AG09309 (cell line): ENCODE results near the gene AFMID.
"Not testable (repeated sequence)": the region's sequence is repeated elsewhere in the genome, so short reads cannot be mapped to it uniquely, and the experiment has no call there.

ENCODE experiments used
- DNase-seq: peaks from one replicate; pipeline ENCODE4 v3.0.0-alpha.2; 2010; ENCODE audit warnings: low read depth
- H3K4me3 ChIP-seq: 2 replicates; pipeline ENCODE4 v1.5.1; 2011; ENCODE audit warnings: mild to moderate bottlenecking, low read depth, low read length, moderate library complexity; ENCODE audit not compliant: control insufficient read depth
- CTCF ChIP-seq: IDR thresholded peaks from 2 replicates; pipeline ENCODE4 v1.5.1; 2011; ENCODE audit warnings: mild to moderate bottlenecking, low read depth, low read length, inconsistent platforms; ENCODE audit not compliant: insufficient read depth, control insufficient read depth; ENCODE audit errors: missing control alignments

The AFMID gene, protein sequence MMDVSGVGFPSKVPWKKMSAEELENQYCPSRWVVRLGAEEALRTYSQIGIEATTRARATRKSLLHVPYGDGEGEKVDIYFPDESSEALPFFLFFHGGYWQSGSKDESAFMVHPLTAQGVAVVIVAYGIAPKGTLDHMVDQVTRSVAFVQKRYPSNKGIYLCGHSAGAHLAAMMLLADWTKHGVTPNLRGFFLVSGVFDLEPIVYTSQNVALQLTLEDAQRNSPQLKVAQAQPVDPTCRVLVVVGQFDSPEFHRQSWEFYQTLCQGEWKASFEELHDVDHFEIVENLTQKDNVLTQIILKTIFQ

GRCh38 chr17:78186692-78187595, at the start of gene AFMID, which contains the start of gene TK1:
TSS of gene AFMID (plus strand) at chr17:78187362. CDS start at chr17:78187371, 9 bp downstream.
TSS of gene TK1 (minus strand) at chr17:78187052. CDS start at chr17:78186994, 58 bp downstream.
- peak; percentile 79 for TF ChIP-seq CTCF
- DNase-seq: peak; percentile 77
- peak within 1 kb of the TSS; percentile 97 for H3K4me3 ChIP-seq

DNA sequence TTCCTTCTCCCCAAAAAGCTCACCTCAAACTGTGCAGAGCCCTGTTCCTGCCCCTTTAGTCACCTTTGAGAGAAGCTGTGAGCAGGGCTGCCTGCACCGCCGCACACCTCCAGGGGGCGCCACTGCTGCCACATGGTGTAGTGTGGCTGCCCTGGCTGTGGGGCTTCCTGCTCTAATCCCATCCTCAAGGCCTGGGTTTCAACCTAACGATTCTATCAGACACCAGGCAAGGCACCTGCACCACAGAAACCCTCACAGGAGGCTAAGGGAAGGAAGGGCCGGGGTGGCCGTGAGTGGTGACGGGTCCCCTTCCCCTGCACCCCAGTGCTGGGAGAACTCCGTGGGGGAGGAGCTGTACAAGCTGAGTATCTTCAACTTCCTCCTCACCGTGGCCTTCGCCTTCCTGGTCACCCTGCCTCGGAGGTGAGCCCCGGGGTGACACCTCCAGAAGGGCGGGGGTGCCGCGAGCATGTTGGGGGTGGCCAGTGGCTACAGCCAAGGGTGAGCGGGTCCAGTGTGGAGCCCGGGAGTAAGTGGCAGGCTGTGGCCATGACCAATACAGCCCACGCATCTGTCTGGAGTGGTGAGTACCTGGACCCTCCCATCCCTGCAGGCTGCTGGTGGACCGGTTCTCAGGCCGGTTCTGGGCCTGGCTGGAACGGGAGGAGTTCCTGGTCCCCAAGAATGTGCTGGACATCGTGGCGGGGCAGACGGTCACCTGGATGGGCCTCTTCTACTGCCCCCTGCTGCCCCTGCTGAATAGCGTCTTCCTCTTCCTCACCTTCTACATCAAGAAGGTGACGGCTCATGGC, 49.6 kb upstream of the AFMID start:
- DNase-seq: no peak
- TF ChIP-seq CTCF: peak; percentile 43
- no peak overlapping the region for H3K4me3 ChIP-seq

DNA sequence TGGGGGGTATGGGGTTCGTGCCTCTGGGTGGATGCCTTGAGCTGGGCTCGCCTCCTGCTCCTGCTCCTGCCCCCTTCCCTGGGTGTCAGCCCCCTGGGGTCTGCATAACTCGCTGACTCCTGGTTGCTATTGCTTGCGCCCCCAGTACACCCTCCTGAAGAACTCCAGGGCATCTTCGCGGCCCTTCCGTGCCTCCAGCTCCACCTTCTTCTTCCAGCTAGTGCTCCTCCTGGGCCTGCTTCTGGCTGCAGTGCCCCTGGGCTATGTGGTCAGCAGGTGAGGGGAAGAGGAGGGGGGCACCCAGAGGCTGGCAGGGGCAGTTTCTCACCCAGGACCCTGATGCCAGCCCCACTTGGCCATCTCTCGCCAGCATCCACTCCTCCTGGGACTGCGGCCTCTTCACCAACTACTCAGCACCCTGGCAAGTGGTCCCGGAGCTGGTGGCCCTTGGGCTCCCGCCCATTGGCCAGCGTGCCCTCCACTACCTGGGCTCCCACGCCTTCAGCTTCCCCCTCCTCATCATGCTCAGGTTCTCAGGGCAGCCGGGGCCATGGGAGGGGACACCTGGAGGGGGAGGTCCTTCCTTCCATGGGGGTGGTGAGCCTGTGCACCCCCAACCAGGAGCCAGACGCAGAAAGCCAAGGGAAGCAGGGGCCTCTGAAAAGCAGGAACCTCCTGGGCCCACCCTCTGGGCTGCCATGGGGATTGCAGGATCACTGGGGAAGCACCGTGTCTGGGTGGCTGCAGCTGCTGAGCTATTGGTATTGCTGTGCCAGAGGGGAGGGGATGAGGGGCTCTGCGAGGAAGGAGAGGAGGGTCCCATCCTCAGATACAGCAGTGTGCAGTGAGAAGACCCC, 48.7 kb upstream of the AFMID start:
- H3K4me3 ChIP-seq: no peak overlapping the region
- no peak for TF ChIP-seq CTCF
- DNase-seq: no peak

DNA sequence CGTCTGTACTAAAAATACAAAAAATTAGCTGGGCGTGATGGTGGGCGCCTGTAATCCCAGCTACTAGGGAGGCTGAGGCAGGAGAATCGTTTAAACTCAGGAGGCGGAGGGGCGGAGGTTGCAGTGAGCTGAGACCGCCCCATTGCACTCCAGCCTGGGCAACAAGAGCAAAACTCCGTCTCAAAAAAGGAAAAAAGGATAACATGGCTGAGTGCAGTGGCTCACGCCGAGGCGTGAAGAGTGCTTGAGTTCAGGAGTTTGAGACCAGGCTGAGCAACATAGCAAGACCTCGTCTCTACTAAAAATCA, 47.3 kb upstream of the AFMID start:
- not testable (repeated sequence) for DNase-seq, H3K4me3 ChIP-seq

- TF ChIP-seq CTCF: no peak
- DNase-seq: no peak
- no peak overlapping the region for H3K4me3 ChIP-seq
Observed at GRCh38 chr17:78140169-78141051, 46.8 kb upstream of the AFMID start.
